HUES64 (cell line): ENCODE results near the gene HOMER1. TPM values are rescaled to one million over a fixed set of nuclear protein-coding genes. Genes with fewer than 3 reads are reported as not detected.

Experiments
- H3K27ac ChIP-seq: 2 replicates; pipeline ENCODE4 v1.7.0; 2013; ENCODE audit warnings: low read depth, low read length, inconsistent platforms
- H3K27me3 ChIP-seq: 2 replicates; pipeline ENCODE4 v1.6.1; 2013; ENCODE audit warnings: mild to moderate bottlenecking, low read length; ENCODE audit not compliant: insufficient read depth
- H3K36me3 ChIP-seq: 2 replicates; pipeline ENCODE4 v1.6.1; 2013; ENCODE audit warnings: mild to moderate bottlenecking, low read length; ENCODE audit not compliant: insufficient read depth
- H3K4me1 ChIP-seq: 2 replicates; pipeline ENCODE4 v1.6.1; 2013; ENCODE audit warnings: mild to moderate bottlenecking, low read length, moderate library complexity; ENCODE audit not compliant: insufficient read depth
- H3K4me3 ChIP-seq: 2 replicates; pipeline ENCODE4 v1.5.1; 2013; ENCODE audit warnings: mild to moderate bottlenecking, low read length, moderate library complexity
- H3K9ac ChIP-seq: 2 replicates; pipeline ENCODE4 v1.6.1; 2013; ENCODE audit warnings: mild to moderate bottlenecking, low read depth, low read length
- H3K9me3 ChIP-seq: 2 replicates; pipeline ENCODE4 v1.6.1; 2013; ENCODE audit warnings: low read depth, low read length; ENCODE audit not compliant: insufficient read depth
- WGBS: fragments of 150-250, 120-280 bp; methylation state at CpG from one replicate; pipeline ENCODE4 v1.1.7; 2013; ENCODE audit warnings: missing lambda C conversion rate; 5-methylcytosine and 5-hydroxymethylcytosine counted together
- polyA plus RNA-seq, 2 experiments: library from polyadenylated mRNA; stranded (reverse); fragments of 50-300 nt; gene quantifications; one replicate each; pipeline ENCODE4 v1.2.3, GENCODE V29; 2013

HOMER1 gene, protein sequence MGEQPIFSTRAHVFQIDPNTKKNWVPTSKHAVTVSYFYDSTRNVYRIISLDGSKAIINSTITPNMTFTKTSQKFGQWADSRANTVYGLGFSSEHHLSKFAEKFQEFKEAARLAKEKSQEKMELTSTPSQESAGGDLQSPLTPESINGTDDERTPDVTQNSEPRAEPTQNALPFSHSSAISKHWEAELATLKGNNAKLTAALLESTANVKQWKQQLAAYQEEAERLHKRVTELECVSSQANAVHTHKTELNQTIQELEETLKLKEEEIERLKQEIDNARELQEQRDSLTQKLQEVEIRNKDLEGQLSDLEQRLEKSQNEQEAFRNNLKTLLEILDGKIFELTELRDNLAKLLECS
- polyA plus RNA-seq (2013, experiment 1 of 2) = 33.1 TPM
- 33.5 TPM for polyA plus RNA-seq (2013, experiment 2 of 2)

DNA sequence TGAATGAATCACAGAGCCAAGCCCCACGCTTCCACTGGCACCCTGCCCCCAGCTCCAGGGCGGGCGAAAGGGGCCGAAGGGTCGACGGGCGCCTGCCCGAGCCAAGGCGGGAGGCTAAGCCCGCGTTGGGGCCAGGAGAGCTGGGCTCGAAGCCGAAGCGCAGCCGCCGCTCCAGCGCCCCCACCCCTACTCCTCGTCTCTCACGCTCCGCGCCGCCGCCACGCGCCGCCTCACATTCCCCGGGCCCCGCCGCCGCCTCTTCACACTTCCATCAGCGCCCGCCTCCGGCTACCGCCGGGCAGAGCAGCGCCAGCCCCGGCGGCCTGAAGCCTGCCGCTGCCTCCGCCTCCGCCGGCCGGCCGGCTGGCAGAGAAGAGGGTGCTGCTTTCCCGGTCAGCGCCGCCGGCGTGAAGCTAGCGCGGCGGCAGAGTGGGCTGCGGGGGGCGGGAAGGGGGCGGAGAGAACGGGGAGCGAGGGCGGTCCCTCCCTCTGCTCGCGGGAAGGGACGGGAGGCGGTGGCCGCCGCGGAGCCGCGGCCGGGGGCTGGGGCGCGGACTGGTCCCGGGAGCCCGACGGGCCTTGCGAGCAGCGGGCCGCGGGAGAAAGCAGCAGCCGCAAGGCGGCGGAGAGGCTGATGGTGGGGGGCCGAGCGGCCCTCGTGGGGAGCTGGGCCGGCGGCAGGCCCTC is at the start of gene HOMER1:
Gene HOMER1 (minus strand): TSS at position 431 of the 687 bp plus-strand sequence. CDS start 1,360 bp downstream, outside the sequence.
- peak within 1 kb of the TSS; percentile 87 for H3K4me3 ChIP-seq
- H3K9ac ChIP-seq = peak within 1 kb of the TSS; percentile 93
- H3K27ac ChIP-seq = peak within 1 kb of the TSS; percentile 97
- H3K27me3 ChIP-seq = no peaks in the 10 kb centered on the region
- H3K9me3 ChIP-seq = no peaks in the 10 kb centered on the region
- H3K4me1 ChIP-seq = peaks cover 36% of the 10 kb centered on the region
- H3K36me3 ChIP-seq = no peaks in the 10 kb centered on the region
- under 1% methylated on average over 85 of the region's 85 CpGs for WGBS

DNA sequence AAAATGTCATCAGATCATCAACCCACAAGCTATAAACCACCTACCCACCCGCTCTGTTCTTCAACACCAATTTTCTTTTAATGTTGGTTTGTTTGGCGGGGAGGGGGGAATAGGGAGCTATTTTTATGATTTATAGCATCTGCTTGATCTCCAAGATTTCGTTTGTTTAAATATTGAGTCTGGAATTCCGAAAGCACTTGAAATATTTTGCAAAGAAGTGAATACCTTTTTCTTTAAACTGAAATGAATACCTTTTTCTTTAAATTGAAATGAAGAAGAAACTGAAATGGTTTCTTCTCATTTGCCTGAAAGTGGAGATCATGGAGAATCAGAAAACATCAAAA is 49.3 kb upstream of the HOMER1 start:
- no peaks in the 10 kb centered on the region for H3K36me3 ChIP-seq
- no peaks in the 10 kb centered on the region for H3K27me3 ChIP-seq
- H3K4me1 ChIP-seq = peaks cover 27% of the 10 kb centered on the region
- H3K4me3 ChIP-seq = 0 out of 2 replicates have a peak overlapping the region, but pooled peaks have one; percentile 15
- H3K9me3 ChIP-seq = no peaks in the 10 kb centered on the region
- no peak overlapping the region for H3K9ac ChIP-seq
- peak overlapping the region; percentile 36; the same call in 1 of the 2 replicates for H3K27ac ChIP-seq
- WGBS = 62% methylated on average over 3 of the region's 4 CpGs

DNA sequence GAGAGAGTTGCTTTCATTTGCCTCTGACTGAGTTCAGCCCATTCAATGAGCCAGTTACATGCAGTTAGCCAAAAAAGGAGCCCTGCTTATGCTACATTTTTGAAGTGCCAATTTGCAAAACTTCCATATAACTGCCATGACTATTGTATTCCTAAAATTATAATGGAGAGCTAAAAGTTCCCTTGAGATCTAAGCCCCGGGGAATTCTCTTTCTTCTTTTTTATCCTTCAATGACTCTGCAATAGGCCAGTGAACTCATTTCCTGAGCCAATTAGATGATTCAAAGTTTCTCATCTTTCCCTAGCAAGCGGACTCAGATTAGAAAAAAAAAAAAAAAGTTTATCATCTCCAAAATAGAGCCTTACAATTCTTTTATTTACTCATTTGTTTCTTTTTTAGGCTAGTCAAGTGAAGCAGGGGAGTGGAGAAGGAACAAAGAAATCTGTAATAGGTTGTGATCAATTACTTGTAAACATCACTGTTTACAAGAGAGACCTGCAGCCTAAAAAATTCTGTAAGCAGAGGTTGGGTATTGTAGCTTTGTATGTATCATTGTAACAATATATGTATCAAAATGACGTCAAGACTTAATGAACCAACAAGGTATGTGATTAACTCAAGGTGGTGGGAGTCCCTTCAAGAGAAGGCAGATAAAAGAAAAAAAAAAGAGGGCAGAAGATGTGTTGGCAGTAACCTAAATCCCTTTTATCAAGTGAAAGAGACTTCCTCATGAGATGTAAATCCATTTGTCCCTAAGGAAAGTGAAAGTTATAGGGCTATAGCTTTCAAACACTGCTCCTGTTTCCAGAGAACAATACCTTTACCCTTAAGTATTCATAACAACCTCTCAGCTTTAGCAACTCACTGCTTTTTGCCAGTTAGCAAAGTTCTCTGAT is 48.7 kb upstream of the HOMER1 start:
- H3K4me3 ChIP-seq = 0 out of 2 replicates have a peak overlapping the region, but pooled peaks have one; percentile 15
- 23% methylated on average over 3 of the region's 3 CpGs for WGBS
- no peaks in the 10 kb centered on the region for H3K27me3 ChIP-seq
- H3K36me3 ChIP-seq = no peaks in the 10 kb centered on the region
- no peak overlapping the region for H3K9ac ChIP-seq
- peak overlapping the region; percentile 36; the same call in 1 of the 2 replicates for H3K27ac ChIP-seq
- peaks cover 27% of the 10 kb centered on the region for H3K4me1 ChIP-seq
- H3K9me3 ChIP-seq = no peaks in the 10 kb centered on the region

DNA sequence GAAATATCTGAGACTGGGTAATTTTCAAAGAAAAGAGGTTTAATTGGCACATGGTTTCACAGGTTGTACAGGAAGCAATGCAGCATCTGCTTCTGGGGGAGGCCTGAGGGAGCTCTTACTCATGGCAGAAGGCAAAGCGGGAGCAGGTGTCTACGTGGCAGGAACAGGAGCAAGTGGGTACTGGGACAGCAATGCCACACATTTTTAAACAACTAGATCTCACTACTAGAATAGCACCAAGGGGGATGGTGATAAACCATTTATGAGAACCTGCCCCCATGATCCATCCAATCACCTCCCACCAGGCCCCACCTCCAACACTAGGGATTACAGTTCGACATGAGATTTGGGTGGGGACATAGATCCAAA is 47.6 kb upstream of the HOMER1 start:
- peaks cover 27% of the 10 kb centered on the region for H3K4me1 ChIP-seq
- no peak overlapping the region for H3K27ac ChIP-seq
- 89% methylated on average over 3 of the region's 3 CpGs for WGBS
- no peak overlapping the region for H3K9ac ChIP-seq
- H3K36me3 ChIP-seq = no peaks in the 10 kb centered on the region
- no peaks in the 10 kb centered on the region for H3K27me3 ChIP-seq
- no peak overlapping the region for H3K4me3 ChIP-seq
- no peaks in the 10 kb centered on the region for H3K9me3 ChIP-seq

DNA sequence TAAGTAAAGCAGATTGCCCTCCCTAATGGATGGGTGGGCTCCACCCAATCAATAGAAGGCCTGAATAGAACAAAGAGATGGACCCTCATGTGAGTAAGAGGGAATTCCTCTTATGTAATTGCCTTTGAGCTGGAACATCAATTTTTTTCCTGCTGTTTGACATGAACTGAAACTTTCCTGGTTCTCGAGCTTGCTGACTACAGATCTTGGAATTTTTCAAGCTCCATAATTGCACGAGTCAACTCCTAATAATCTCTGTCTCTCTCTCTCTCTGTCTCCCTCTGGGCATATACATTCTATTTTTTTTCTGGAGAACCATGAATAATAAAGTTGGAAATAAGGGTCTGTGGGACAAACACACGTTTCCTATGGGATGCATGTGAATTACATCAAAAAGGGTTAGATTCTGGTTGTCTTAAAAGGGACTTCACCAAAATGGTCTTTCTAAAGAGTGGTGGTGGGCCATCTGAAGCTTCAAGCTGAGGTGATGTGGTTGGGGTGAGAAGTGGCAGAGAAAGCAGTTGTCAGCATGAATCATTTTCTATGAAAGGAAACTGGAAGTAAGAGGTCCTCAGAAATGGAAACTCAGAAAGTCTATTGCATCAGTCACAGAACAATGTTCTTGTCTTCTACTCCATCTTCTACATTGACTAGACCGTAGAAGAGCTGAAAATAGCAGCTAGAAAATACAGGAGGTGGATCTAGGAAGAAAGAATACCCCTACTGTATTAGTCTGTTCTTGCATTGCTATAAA is 47.0 kb upstream of the HOMER1 start:
- Histone ChIP-seq H3K9ac (no peak overlapping the region), H3K27ac (no peak overlapping the region), H3K4me3 (no peak overlapping the region), H3K27me3 (no peaks in the 10 kb centered on the region), H3K4me1 (peaks cover 27% of the 10 kb centered on the region), H3K36me3 (no peaks in the 10 kb centered on the region), H3K9me3 (no peaks in the 10 kb centered on the region)
- 90% methylated on average over 4 of the region's 4 CpGs for WGBS

DNA sequence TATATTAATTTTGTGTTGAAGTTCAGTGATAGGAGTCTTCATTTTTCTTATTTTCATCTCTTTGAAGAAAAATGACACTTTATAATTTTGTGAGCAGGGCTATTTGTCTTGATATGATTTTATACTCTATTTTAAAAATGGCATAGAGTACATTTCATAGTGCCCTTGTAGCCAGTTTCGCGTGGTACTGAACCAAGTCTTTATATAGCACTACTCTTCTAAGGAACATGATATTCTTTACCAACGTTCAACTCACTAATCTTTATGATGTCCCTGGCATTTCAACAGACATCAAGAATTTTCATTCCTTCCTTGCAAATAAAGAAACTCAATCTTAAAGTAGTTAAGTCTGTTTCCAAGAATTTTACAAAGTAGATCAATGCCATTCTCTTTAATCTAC is 41.5 kb upstream of the HOMER1 start:
- H3K4me3 ChIP-seq = no peak overlapping the region
- 83% methylated on average over 3 of the region's 3 CpGs for WGBS
- H3K9ac ChIP-seq = no peak overlapping the region
- H3K27me3 ChIP-seq = no peaks in the 10 kb centered on the region
- H3K4me1 ChIP-seq = peaks cover 7% of the 10 kb centered on the region; the same call in 1 of the 2 replicates
- H3K9me3 ChIP-seq = no peaks in the 10 kb centered on the region
- no peaks in the 10 kb centered on the region for H3K36me3 ChIP-seq
- H3K27ac ChIP-seq = no peak overlapping the region

DNA sequence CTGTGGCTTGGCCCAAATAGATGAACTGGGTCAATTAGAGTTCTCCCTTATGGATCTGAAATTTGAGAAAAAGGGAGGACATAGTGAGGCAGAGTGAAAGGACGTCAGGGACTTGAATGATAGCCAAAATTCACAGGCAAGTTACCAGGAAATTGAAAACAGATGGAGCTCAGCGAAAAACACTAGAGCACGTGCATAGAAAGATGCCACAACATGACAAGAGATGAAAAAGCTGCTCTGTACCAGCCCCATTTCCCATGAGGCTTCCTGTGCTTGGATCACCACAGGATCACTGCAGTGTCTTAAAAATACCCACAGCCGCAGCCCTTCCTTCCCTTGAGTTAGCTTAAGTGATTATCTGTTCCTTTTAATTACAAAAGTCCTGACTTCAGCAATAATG is 39.0 kb upstream of the HOMER1 start:
- 92% methylated on average over 3 of the region's 4 CpGs for WGBS
- Histone ChIP-seq H3K4me1 (peaks cover 7% of the 10 kb centered on the region; the same call in 1 of the 2 replicates), H3K9me3 (no peaks in the 10 kb centered on the region), H3K9ac (no peak overlapping the region), H3K27ac (no peak overlapping the region), H3K4me3 (no peak overlapping the region), H3K27me3 (no peaks in the 10 kb centered on the region), H3K36me3 (no peaks in the 10 kb centered on the region)

DNA sequence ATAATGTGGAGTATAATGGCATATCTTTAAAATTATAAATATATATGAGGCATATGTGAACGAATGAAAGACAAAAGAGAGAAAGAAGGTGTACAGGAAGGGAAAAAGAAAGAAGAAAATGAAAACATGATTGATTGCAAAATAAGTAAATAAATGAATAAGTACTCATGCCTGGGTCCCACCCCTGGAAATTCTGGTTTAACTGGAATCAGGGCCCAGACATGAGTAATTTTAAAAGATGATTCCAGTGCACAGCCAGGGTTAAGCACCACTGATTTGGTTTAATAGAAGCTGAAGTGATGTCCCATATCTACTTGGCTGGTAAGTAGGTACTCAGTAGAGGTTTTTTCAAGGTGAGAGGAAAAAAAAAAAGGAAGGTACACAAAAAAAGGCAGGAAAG is 34.0 kb upstream of the HOMER1 start:
- no peaks in the 10 kb centered on the region for H3K4me1 ChIP-seq
- H3K9me3 ChIP-seq = no peaks in the 10 kb centered on the region
- H3K9ac ChIP-seq = no peak overlapping the region
- 95% methylated on average over 1 of the region's 1 CpG for WGBS
- no peaks in the 10 kb centered on the region for H3K27me3 ChIP-seq
- H3K36me3 ChIP-seq = no peaks in the 10 kb centered on the region
- H3K27ac ChIP-seq = no peak overlapping the region
- no peak overlapping the region for H3K4me3 ChIP-seq

DNA sequence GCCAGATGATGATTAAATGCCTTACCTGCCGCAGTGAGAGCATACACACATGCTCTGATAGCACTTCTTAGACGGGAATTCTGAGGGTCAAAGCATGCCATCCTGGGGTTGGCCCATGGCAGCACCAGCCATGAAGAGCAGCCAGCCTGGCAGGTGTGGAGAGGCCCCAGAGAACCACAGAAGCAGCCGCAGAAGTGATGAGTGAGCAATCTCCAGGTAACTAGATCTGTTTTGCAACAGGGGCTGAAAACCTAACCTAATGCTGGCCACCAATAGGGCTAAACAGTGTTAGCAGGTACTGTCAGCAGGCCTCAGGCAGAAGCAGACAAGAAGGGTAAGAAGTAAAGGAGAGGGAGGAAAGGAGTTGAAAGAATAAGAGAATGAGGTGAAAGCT is 33.5 kb upstream of the HOMER1 start:
- H3K9ac ChIP-seq = no peak overlapping the region
- H3K4me1 ChIP-seq = no peaks in the 10 kb centered on the region
- no peak overlapping the region for H3K4me3 ChIP-seq
- H3K36me3 ChIP-seq = no peaks in the 10 kb centered on the region
- H3K27ac ChIP-seq = no peak overlapping the region
- H3K9me3 ChIP-seq = no peaks in the 10 kb centered on the region
- H3K27me3 ChIP-seq = no peaks in the 10 kb centered on the region
- 89% methylated on average over 3 of the region's 3 CpGs for WGBS

DNA sequence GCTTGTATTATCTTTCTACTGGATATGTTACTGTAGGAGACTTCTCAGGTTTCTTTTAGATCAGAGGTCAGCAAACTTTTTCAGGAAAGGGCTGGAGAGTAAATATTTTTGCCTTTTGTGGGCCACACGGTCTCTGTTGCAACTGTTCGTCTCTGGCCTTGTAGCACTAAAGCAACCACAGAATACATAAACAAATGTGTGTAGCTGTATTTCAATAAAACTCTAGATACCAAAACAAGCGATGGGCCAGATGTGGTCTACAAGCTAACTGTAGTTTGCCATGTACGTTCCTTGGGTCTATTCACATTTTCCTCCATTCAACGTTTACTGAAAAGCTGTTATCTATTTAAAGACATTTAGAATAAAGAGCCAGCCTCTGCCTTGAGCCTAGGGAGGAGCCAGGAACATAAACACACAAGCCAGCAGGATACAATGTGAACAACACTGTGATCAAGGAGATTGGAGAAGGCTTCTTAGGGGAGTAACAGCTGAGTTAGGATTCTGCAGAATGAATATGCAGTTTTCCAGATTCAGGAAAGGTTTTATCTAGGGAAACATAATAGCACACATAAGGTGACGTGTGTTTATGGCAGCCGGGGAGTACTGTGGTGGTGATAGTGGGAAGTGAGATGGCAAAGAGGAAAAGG is 33.0 kb upstream of the HOMER1 start:
- Histone ChIP-seq H3K27me3 (no peaks in the 10 kb centered on the region), H3K9me3 (no peaks in the 10 kb centered on the region), H3K4me3 (no peak overlapping the region), H3K36me3 (no peaks in the 10 kb centered on the region), H3K27ac (no peak overlapping the region), H3K9ac (no peak overlapping the region), H3K4me1 (no peaks in the 10 kb centered on the region)
- WGBS = 97% methylated on average over 6 of the region's 7 CpGs
